Neural progenitor cell (in vitro differentiated cells): ENCODE results near the gene ATXN10.

Source experiments
- EZH2phosphoT487 ChIP-seq: fragments of 200-600 bp; sonication (generic); IDR thresholded peaks from 2 replicates; pipeline ENCODE4 v1.6.1; 2017; ENCODE audit warnings: antibody characterized with exemption
- TF ChIP-seq, protein P1 (sequence below): fragments of 200-600 bp; sonication (generic); IDR thresholded peaks from 2 replicates; pipeline ENCODE4 v1.5.1; 2017; ENCODE audit warnings: antibody characterized with exemption, mild to moderate bottlenecking

DNA sequence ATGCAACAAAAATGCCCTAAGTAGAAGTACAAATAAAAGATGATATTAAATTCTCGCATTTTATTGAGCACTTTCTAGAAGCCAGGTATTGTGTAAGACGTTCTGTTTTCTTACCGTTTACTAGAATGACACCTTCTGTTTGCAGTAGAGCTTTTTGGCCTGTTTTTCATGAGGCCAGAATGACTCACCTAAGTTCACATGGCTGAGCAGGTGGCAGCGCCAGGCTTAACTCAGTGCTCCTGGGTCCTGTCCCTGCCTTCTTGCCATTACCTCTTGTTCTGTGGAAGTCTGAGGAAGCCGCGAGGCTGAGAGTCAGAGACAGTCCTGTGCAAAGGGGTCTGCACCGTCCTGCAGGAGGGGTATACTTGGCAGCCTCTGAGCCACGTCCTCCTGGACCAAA is 113.8 kb downstream of the ATXN10 start:
- TF ChIP-seq EZH2phosphoT487 = no peak
- TF ChIP-seq, protein P1, sequence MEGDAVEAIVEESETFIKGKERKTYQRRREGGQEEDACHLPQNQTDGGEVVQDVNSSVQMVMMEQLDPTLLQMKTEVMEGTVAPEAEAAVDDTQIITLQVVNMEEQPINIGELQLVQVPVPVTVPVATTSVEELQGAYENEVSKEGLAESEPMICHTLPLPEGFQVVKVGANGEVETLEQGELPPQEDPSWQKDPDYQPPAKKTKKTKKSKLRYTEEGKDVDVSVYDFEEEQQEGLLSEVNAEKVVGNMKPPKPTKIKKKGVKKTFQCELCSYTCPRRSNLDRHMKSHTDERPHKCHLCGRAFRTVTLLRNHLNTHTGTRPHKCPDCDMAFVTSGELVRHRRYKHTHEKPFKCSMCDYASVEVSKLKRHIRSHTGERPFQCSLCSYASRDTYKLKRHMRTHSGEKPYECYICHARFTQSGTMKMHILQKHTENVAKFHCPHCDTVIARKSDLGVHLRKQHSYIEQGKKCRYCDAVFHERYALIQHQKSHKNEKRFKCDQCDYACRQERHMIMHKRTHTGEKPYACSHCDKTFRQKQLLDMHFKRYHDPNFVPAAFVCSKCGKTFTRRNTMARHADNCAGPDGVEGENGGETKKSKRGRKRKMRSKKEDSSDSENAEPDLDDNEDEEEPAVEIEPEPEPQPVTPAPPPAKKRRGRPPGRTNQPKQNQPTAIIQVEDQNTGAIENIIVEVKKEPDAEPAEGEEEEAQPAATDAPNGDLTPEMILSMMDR = no peak
